RPMI7951 (cell line): Measurements from ENCODE around the gene PRR15L. TPM values are rescaled to one million over a fixed set of nuclear protein-coding genes. Genes with fewer than 3 reads are reported as not detected.

ENCODE experiments used
- total RNA-seq: library from RNA; depleted of rRNA; stranded (reverse); fragments of >200 nt; shearing (Covaris generic); gene quantifications from 2 replicates; pipeline ENCODE4 v1.2.3, GENCODE V29; 2014; rRNA removed

The PRR15L gene
- total RNA-seq, 1 experiment from 2014 or later: not detected

Other genes starting within 250 kb of the PRR15L start
- gene TBX21, start 224.6 kb downstream of the PRR15L start, total RNA-seq: not detected in 2 replicates
- 2.6 and 3.4 TPM in 2 replicates for gene OSBPL7, start 136.1 kb downstream of the PRR15L start, total RNA-seq
- 30.4 and 35.8 TPM in 2 replicates for gene MRPL10, start 126.3 kb downstream of the PRR15L start, total RNA-seq
- 0.10 TPM in 1 of 2 replicates, not detected in the other for gene LRRC46, start 126.2 kb downstream of the PRR15L start, total RNA-seq
- gene SCRN2, start 116.6 kb downstream of the PRR15L start, total RNA-seq: 17.8 and 18.4 TPM in 2 replicates
- gene SP6, start 106.7 kb downstream of the PRR15L start, total RNA-seq: not detected in 2 replicates
- 0.98 and 1.6 TPM in 2 replicates for gene SP2, start 61.6 kb downstream of the PRR15L start, total RNA-seq
- 20.7 and 26.9 TPM in 2 replicates for gene PNPO, start 16.3 kb downstream of the PRR15L start, total RNA-seq
- gene CDK5RAP3, start 13.2 kb upstream of the PRR15L start, total RNA-seq: 41.6 and 44.0 TPM in 2 replicates
- gene COPZ2, start 79.9 kb upstream of the PRR15L start, total RNA-seq: 40.3 and 41.7 TPM in 2 replicates
- gene NFE2L1, start 90.5 kb upstream of the PRR15L start, total RNA-seq: 28.4 and 35.2 TPM in 2 replicates
- 53.5 and 64.6 TPM in 2 replicates for gene CBX1, start 143.6 kb upstream of the PRR15L start, total RNA-seq
- gene SNX11, start 149.9 kb upstream of the PRR15L start, total RNA-seq: 6.4 and 10.4 TPM in 2 replicates